DND-41 (cell line): ENCODE data around the gene PTPRD.

ENCODE experiments used
- ATAC-seq: fragments of 200-7000 bp; cut with Tn5 transposase; 3 replicates; pipeline ENCODE4 v1.9.1; 2021; ENCODE audit warnings: low read depth; ENCODE audit not compliant: insufficient read depth
- DNase-seq: peaks from one replicate; pipeline ENCODE4 v3.0.0-alpha.2; 2020
- H2AFZ ChIP-seq: 2 replicates; pipeline ENCODE4 v1.6.0; 2012; ENCODE audit warnings: low read depth, low read length
- H3K27ac ChIP-seq: 2 replicates; pipeline ENCODE4 v1.5.1; 2012; ENCODE audit warnings: low read length, inconsistent platforms
- H3K27me3 ChIP-seq: fragments of 200-600 bp; sonication (generic); 2 replicates; pipeline ENCODE4 v1.6.0; 2012; ENCODE audit warnings: low read length, mild to moderate bottlenecking, inconsistent platforms; ENCODE audit not compliant: insufficient read depth, poor library complexity
- H3K36me3 ChIP-seq: 2 replicates; pipeline ENCODE4 v1.5.1; 2012; ENCODE audit warnings: low read length, inconsistent platforms; ENCODE audit not compliant: insufficient read depth
- H3K4me1 ChIP-seq: 2 replicates; pipeline ENCODE4 v1.5.1; 2012; ENCODE audit warnings: mild to moderate bottlenecking, low read length; ENCODE audit not compliant: insufficient read depth
- H3K4me2 ChIP-seq: 2 replicates; pipeline ENCODE4 v1.6.0; 2012; ENCODE audit warnings: mild to moderate bottlenecking, moderate library complexity, low read length, inconsistent platforms; ENCODE audit not compliant: insufficient read depth
- H3K4me3 ChIP-seq, 2 experiments: fragments of 200-600 bp in 1 of 2; shearing (Covaris generic) in 1 of 2; 2 replicates each; pipeline ENCODE4 v1.5.1; 2012 to 2016; ENCODE audit warnings: inconsistent platforms in 2 of 2, low read length in 2 of 2, mild to moderate bottlenecking in 2 of 2, low read depth in 1 of 2, moderate library complexity in 1 of 2
- H3K79me2 ChIP-seq: 2 replicates; pipeline ENCODE4 v1.6.0; 2012; ENCODE audit warnings: low read length, inconsistent platforms; ENCODE audit not compliant: insufficient read depth
- H3K9ac ChIP-seq: 2 replicates; pipeline ENCODE4 v1.6.0; 2012; ENCODE audit warnings: low read depth, mild to moderate bottlenecking, inconsistent platforms, low read length, moderate library complexity
- H3K9me3 ChIP-seq: 2 replicates; pipeline ENCODE4 v1.5.1; 2012; ENCODE audit warnings: low read length, moderate library complexity, mild to moderate bottlenecking, inconsistent platforms; ENCODE audit not compliant: insufficient read depth, severe bottlenecking
- H4K20me1 ChIP-seq: 2 replicates; pipeline ENCODE4 v1.6.0; 2012; ENCODE audit warnings: low read length; ENCODE audit not compliant: insufficient read depth
- EZH2 ChIP-seq: IDR thresholded peaks from 3 replicates; pipeline ENCODE4 v1.6.1; 2012; ENCODE audit warnings: borderline replicate concordance, low read depth, mild to moderate bottlenecking, moderate library complexity, low read length, inconsistent platforms; ENCODE audit not compliant: severe bottlenecking
- TF ChIP-seq, protein P1 (sequence below): IDR thresholded peaks from 2 replicates; pipeline ENCODE4 v1.5.1; 2012; ENCODE audit warnings: borderline replicate concordance, low read length, moderate library complexity, mild to moderate bottlenecking; ENCODE audit not compliant: poor library complexity, severe bottlenecking; ENCODE audit errors: extremely low read depth

The PTPRD gene

GRCh38 chr9:8315211-8315610 is 2297.6 kb downstream of the PTPRD start:
- H3K27ac ChIP-seq, result no peak overlapping the region
- no peak overlapping the region for H3K4me2 ChIP-seq
- DNase-seq (no peak), ATAC-seq (no peak)
- no peak overlapping the region for H3K9ac ChIP-seq
- H3K4me1 ChIP-seq, result no peaks in the 10 kb centered on the region
- H3K4me3 ChIP-seq, result no peak overlapping the region
- no peaks in the 10 kb centered on the region for H3K9me3 ChIP-seq
- H3K36me3 ChIP-seq, result no peaks in the 10 kb centered on the region
- no peaks in the 10 kb centered on the region for H4K20me1 ChIP-seq
- no peak overlapping the region for H2AFZ ChIP-seq
- no peaks in the 10 kb centered on the region for H3K79me2 ChIP-seq
- H3K27me3 ChIP-seq, result no peaks in the 10 kb centered on the region
- TF ChIP-seq EZH2, result no peak
- TF ChIP-seq, protein P1, sequence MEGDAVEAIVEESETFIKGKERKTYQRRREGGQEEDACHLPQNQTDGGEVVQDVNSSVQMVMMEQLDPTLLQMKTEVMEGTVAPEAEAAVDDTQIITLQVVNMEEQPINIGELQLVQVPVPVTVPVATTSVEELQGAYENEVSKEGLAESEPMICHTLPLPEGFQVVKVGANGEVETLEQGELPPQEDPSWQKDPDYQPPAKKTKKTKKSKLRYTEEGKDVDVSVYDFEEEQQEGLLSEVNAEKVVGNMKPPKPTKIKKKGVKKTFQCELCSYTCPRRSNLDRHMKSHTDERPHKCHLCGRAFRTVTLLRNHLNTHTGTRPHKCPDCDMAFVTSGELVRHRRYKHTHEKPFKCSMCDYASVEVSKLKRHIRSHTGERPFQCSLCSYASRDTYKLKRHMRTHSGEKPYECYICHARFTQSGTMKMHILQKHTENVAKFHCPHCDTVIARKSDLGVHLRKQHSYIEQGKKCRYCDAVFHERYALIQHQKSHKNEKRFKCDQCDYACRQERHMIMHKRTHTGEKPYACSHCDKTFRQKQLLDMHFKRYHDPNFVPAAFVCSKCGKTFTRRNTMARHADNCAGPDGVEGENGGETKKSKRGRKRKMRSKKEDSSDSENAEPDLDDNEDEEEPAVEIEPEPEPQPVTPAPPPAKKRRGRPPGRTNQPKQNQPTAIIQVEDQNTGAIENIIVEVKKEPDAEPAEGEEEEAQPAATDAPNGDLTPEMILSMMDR, result no peak

DNA sequence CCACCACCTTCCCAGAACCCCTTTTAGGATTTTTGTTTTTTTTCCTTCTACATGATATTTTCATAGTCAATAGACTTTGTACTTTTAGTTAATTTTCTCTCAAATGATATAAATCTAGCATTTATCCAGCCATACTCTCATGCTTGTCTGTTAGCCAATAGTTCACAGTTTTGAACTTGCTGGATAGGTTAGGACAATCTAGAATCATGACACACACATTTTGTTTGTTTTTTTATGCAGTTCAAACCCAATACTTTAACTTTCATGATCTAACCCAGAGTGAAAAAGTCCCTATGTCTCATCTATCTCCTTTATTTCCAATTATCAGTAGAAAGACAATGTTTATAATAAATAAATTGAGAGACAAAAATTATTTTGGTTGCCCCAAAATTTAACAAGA is 2303.5 kb downstream of the PTPRD start:
- Histone ChIP-seq H3K4me1 (no peaks in the 10 kb centered on the region), H3K4me2 (no peak overlapping the region), H4K20me1 (no peaks in the 10 kb centered on the region), H3K27me3 (no peaks in the 10 kb centered on the region), H3K9me3 (no peaks in the 10 kb centered on the region), H3K4me3 (no peak overlapping the region), H3K9ac (no peak overlapping the region), H2AFZ (no peak overlapping the region), H3K36me3 (no peaks in the 10 kb centered on the region), H3K79me2 (no peaks in the 10 kb centered on the region), H3K27ac (no peak overlapping the region)
- ATAC-seq, result no peak
- no peak for DNase-seq
- TF ChIP-seq, protein P1, result no peak
- TF ChIP-seq EZH2, result no peak

- Histone ChIP-seq H3K9me3 (no peaks in the 10 kb centered on the region), H3K9ac (no peak overlapping the region), H3K4me2 (no peak overlapping the region), H3K27me3 (no peaks in the 10 kb centered on the region), H2AFZ (no peak overlapping the region), H3K79me2 (no peaks in the 10 kb centered on the region), H4K20me1 (no peaks in the 10 kb centered on the region), H3K4me1 (no peaks in the 10 kb centered on the region), H3K36me3 (no peaks in the 10 kb centered on the region), H3K27ac (no peak overlapping the region), H3K4me3 (no peak overlapping the region)
- TF ChIP-seq, protein P1, result no peak
- no peak for TF ChIP-seq EZH2
- ATAC-seq (no peak), DNase-seq (no peak)
Measured at GRCh38 chr9:8304720-8305119, 2308.1 kb downstream of the PTPRD start.

DNA sequence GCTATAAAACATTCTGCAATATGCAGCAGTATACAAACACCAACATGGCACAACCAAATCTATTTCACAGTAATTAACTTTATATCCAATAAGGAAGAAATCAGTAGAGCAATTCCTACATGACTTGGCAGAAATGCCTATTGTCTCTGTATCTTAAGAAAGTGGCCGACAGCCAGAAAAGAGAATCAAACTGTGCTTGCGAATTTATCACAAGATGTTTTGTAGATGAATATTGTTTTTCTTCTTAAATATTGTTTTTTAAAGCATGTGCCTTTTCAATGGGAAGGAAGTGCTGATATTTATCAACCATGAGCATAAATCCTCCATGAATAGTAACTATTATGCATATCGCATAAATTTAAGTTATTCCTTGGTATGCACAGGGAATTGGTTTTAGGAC is 2311.5 kb downstream of the PTPRD start:
- no peaks in the 10 kb centered on the region for H3K27me3 ChIP-seq
- no peak overlapping the region for H3K4me2 ChIP-seq
- TF ChIP-seq, protein P1, result no peak
- no peak for TF ChIP-seq EZH2
- ATAC-seq (no peak), DNase-seq (no peak)
- no peak overlapping the region for H3K4me3 ChIP-seq
- H3K9ac ChIP-seq, result no peak overlapping the region
- no peaks in the 10 kb centered on the region for H3K79me2 ChIP-seq
- H3K27ac ChIP-seq, result no peak overlapping the region
- H2AFZ ChIP-seq, result no peak overlapping the region
- H3K4me1 ChIP-seq, result no peaks in the 10 kb centered on the region
- H3K36me3 ChIP-seq, result no peaks in the 10 kb centered on the region
- H3K9me3 ChIP-seq, result no peaks in the 10 kb centered on the region
- no peaks in the 10 kb centered on the region for H4K20me1 ChIP-seq
